Sigmoid colon (tissue), 4 donors: ENCODE measurements around the gene MTRF1L.

ENCODE experiments used
- EP300 ChIP-seq, 4 donors: sonication (generic); formaldehyde crosslinking; IDR thresholded peaks; one replicate each; pipeline ENCODE4 v1.6.1; 2017; ENCODE audit warnings: antibody characterized with exemption in 4 of 4
- POLR2AphosphoS5 ChIP-seq, 4 donors: sonication (generic); formaldehyde crosslinking; IDR thresholded peaks; one replicate each; pipeline ENCODE4 v1.6.1; 2017; ENCODE audit warnings: antibody characterized with exemption in 4 of 4
- TF ChIP-seq, protein P1 (sequence below), 4 experiments: fragments of 450-650 bp in 3 of 4; fragments of 200-600 bp in 1 of 4; IDR thresholded peaks; one replicate each; pipeline ENCODE4 v1.5.1; 2016 to 2019; ENCODE audit warnings: antibody characterized with exemption in 4 of 4, mild to moderate bottlenecking in 3 of 4, moderate library complexity in 2 of 4

DNA sequence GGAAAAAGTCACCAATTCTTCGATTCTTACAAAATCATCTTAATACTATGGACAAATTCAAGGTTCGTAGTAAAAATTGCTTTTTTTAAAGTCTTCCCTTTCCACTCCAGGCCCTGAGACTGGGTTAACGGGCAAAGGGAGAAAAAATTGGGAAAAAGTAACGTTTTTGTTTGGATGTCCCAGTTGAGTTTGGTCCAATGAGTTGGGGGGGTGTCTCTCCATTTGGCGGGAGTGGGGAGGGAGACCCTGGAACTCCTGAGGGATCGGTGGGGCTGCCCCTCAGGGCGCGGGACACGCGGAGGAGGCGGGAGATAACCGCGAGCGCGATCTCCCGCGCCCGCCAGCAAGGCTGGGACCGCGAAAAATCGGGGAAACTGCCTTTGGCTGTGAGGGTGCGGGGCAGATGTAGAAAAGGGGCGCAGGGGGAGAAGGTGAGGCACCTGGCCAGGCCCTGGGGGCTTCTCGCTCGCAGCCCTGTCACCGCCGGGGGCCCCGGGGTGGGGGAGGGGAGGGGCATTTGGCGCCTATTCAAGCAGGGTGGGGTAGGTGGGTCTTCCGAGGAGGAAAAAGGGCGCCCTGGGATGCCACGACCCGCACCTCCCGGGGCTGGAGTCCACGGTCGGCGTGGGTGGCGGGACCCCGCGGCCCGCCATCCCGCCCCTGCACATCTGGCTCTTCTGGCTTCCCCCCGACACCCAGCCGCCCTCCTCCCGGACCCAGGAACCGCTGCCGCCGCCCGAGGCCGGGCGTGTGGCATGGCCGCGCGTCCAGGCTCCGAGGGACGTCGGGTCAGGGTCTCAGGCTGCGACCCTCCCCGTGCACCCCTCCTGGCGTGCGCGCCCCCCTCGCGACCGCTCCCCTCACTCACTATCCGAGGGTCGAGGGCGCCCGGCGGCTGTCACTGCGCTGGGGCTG, 20.3 kb downstream of the MTRF1L start:
- TF ChIP-seq, protein P1, sequence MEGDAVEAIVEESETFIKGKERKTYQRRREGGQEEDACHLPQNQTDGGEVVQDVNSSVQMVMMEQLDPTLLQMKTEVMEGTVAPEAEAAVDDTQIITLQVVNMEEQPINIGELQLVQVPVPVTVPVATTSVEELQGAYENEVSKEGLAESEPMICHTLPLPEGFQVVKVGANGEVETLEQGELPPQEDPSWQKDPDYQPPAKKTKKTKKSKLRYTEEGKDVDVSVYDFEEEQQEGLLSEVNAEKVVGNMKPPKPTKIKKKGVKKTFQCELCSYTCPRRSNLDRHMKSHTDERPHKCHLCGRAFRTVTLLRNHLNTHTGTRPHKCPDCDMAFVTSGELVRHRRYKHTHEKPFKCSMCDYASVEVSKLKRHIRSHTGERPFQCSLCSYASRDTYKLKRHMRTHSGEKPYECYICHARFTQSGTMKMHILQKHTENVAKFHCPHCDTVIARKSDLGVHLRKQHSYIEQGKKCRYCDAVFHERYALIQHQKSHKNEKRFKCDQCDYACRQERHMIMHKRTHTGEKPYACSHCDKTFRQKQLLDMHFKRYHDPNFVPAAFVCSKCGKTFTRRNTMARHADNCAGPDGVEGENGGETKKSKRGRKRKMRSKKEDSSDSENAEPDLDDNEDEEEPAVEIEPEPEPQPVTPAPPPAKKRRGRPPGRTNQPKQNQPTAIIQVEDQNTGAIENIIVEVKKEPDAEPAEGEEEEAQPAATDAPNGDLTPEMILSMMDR (IDR thresholded peaks at IDR 0.05), result no peak
- no peak for TF ChIP-seq POLR2AphosphoS5 (IDR thresholded peaks at IDR 0.05)
- TF ChIP-seq EP300 (IDR thresholded peaks at IDR 0.05), result no peak
